RPMI7951 (cell line): Measurements from ENCODE around the gene PIGZ. TPM values are rescaled to one million over a fixed set of nuclear protein-coding genes. Genes with fewer than 3 reads are reported as not detected.

ENCODE experiments used
- DNase-seq: peaks from one replicate; pipeline ENCODE4 v3.0.0-alpha.2; 2012; ENCODE audit warnings: low read depth
- total RNA-seq: library from RNA; depleted of rRNA; stranded (reverse); fragments of >200 nt; shearing (Covaris generic); gene quantifications from 2 replicates; pipeline ENCODE4 v1.2.3, GENCODE V29; 2014; rRNA removed

The PIGZ gene
- total RNA-seq, 1 experiment from 2014 or later = 2.8 TPM

DNA sequence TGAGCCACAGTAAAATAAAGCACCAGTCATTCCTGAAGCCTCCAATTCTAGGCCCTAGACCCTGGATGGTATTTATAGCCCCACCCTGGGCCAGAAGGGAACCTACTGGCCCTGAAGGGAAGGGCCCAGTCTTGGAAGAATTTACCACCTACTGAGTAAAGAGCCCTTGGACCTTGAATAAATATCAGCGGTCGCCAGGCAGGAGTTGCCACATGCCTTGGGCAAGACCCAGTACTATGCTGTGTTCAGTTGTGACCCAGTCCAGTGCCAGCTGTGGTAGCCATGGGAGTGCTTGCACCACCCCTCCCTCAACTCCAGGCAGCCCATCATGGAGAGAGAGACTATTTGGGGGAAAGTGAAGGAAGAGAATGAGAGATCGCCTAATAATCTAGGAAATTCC, 53.3 kb downstream of the PIGZ start:
- no peak for DNase-seq

DNA sequence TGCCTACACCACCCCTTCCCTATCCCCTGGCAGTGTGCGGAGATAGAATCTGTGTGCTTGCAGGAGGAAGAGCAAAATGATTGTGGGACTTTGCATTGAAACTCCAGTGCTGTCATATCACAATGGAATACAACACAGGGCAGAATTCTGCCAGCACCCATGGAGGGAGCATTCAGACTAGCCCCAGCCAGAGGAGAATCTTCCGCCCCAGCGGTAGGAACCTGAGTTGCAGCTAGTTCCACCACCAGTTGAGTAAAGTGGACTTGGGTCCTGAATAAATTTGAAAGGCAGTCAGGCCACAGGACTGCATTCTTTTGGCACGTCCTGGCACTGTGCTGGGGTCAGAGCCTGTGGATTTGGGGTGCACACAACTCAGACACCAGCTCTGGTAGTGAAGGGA, 53.8 kb downstream of the PIGZ start:
- DNase-seq = no peak

DNA sequence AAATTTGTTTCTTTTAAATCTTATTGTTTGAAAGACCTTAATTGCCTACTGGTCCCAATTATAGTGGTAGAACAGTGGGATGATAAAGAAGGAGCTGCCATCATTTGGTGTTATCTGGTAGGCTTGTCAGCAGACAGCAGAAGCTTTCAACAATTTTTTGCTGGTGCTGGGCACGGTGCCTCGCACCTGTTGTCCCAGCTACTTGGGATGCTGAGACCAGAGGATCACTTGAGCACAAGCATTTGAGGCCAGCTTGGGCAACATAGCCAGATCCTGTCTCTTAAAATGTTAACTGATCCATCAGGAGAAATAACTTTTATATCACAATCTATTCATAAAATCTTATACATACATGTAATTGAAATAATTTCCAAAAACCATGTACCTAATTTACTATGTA, 64.9 kb downstream of the PIGZ start:
- DNase-seq = no peak

DNA sequence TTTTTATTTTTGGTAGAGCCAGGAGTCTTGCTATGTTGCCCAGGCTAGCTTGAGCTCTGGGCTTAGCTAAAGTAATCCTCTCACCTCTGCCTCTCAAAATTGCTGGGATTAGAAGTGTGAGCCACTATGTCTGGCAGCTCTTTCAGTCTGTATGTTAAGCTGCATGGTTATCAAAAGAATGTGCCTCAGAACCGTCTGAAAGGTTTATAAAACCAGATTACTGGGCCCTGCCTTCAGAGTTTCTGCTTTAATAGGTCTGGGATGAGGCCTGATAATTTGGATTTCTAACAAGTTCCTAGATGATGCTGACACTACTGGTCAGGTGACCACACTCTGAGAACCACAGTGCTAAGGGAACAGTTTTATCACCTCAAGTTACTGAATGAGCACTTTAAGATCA, 66.3 kb downstream of the PIGZ start:
- DNase-seq = no peak

DNA sequence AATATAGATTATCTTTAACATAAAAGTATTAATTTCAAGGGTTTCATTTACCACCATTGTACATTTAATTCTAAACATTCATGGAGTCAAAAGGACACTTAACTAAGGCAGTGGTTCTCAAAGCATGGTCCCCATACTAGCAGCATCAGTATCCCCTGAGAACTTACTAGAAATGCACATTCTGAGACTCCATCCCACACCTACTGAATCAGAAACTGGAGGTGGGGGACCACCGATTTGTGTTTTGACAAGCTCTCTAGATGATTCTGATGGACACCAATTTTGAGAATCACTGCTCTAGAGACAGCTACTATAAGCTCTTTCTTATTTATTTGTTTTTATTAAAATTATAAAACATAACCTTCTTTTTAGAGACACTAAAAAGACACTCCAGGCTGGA, 66.9 kb downstream of the PIGZ start:
- DNase-seq = no peak

Other genes with a start within 250 kb of the PIGZ start
- 37.7 and 45.5 TPM in 2 replicates for gene PAK2, start 229.0 kb downstream of the PIGZ start, total RNA-seq
- gene SENP5, start 100.9 kb downstream of the PIGZ start, total RNA-seq = 34.8 and 48.2 TPM in 2 replicates
- 73.3 and 80.0 TPM in 2 replicates for gene NCBP2, start 26.3 kb downstream of the PIGZ start, total RNA-seq
- gene MELTF, start 61.0 kb upstream of the PIGZ start, total RNA-seq = 0.12 and 0.39 TPM in 2 replicates